ENCODE data around the gene GREB1.

DNA sequence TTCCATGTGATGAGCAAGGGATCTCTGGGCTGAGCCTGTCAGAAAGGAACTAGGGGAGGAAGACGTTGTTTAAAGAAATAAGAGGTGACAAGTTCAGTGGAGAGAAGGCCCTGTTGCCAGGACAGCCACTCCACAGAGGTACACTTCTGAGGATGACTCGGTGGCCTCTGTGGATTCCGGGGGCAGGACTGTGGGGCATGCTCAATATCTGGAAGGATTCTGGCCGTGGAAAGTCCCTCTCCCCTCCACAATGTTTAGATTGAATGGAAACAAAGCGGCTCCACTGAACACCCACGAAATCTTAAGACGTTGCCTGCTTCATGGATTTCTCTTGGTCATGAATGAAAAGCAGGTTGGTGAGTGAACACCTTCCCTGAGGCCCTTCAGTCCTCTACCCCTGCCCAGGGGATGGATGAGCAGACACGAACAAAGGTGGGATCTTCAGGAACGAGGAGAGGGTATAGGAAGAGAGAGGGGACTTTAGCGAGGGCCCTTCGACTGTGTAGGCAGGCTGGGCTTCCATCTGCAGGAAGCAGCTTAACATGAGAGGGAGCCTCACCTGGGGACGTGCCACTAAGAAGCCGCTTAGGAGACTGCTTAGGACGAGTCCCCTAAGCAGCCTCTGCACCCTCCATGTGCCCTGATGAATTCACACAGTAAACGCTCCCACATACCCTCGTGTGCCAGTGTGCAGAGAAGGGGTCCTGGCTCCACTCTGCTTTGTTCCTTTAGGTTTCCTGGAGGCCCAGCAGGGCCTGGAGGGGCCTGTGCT is 134.2 kb downstream of the GREB1 start:
- TF ChIP-seq EZH2 (IDR thresholded peaks at IDR 0.05) (no peak), RAD21 (IDR thresholded peaks at IDR 0.05; ENCODE audit: low read depth) (no peak), JUND (IDR thresholded peaks at IDR 0.05) (no peak), POLR2AphosphoS5 (IDR thresholded peaks at IDR 0.05; ENCODE audit: low read depth, low read length) (no peak), SRF (IDR thresholded peaks at IDR 0.05; ENCODE audit: low read depth) (no peak), POLR2A (IDR thresholded peaks at IDR 0.05; ENCODE audit: borderline replicate concordance, extremely low read depth, insufficient read depth, insufficient read length) (no peak), EGR1 (IDR thresholded peaks at IDR 0.05; ENCODE audit: low read depth) (no peak), EZH2phosphoT487 (IDR thresholded peaks at IDR 0.05; ENCODE audit: borderline replicate concordance) (no peak), SIN3A (IDR thresholded peaks at IDR 0.05; ENCODE audit: low read depth) (no peak), YY1 (IDR thresholded peaks at IDR 0.05; ENCODE audit: extremely low read depth, insufficient replicate concordance, low read depth, low read length) (no peak), TCF7L2 (IDR thresholded peaks at IDR 0.05; ENCODE audit: borderline replicate concordance, extremely low read depth, insufficient read depth, insufficient read length) (no peak)
- TF ChIP-seq, protein P1, sequence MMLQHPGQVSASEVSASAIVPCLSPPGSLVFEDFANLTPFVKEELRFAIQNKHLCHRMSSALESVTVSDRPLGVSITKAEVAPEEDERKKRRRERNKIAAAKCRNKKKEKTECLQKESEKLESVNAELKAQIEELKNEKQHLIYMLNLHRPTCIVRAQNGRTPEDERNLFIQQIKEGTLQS (IDR thresholded peaks at IDR 0.05), result no peak
- TF ChIP-seq, protein P2, sequence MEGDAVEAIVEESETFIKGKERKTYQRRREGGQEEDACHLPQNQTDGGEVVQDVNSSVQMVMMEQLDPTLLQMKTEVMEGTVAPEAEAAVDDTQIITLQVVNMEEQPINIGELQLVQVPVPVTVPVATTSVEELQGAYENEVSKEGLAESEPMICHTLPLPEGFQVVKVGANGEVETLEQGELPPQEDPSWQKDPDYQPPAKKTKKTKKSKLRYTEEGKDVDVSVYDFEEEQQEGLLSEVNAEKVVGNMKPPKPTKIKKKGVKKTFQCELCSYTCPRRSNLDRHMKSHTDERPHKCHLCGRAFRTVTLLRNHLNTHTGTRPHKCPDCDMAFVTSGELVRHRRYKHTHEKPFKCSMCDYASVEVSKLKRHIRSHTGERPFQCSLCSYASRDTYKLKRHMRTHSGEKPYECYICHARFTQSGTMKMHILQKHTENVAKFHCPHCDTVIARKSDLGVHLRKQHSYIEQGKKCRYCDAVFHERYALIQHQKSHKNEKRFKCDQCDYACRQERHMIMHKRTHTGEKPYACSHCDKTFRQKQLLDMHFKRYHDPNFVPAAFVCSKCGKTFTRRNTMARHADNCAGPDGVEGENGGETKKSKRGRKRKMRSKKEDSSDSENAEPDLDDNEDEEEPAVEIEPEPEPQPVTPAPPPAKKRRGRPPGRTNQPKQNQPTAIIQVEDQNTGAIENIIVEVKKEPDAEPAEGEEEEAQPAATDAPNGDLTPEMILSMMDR (IDR thresholded peaks at IDR 0.05 in 2 of 3, conservative IDR thresholded peaks at IDR 0.05 in 1 of 3; ENCODE audit: borderline replicate concordance in 1 of 3, insufficient read depth in 1 of 3, low read depth in 2 of 3, low read length in 2 of 3), result no peak
- TF ChIP-seq, protein P3, sequence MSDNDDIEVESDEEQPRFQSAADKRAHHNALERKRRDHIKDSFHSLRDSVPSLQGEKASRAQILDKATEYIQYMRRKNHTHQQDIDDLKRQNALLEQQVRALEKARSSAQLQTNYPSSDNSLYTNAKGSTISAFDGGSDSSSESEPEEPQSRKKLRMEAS (IDR thresholded peaks at IDR 0.05), result no peak
